ENCODE data around the gene ITPR3. TPM values are rescaled to one million over a fixed set of nuclear protein-coding genes. Genes with fewer than 3 reads are reported as not detected.

ITPR3 gene
- total and polyA plus RNA-seq, 2 of the 13 experiments (the other 11 are each of a cell fraction or from before 2014, with no cell fraction given) = 3.8 to 21.4 TPM

DNA sequence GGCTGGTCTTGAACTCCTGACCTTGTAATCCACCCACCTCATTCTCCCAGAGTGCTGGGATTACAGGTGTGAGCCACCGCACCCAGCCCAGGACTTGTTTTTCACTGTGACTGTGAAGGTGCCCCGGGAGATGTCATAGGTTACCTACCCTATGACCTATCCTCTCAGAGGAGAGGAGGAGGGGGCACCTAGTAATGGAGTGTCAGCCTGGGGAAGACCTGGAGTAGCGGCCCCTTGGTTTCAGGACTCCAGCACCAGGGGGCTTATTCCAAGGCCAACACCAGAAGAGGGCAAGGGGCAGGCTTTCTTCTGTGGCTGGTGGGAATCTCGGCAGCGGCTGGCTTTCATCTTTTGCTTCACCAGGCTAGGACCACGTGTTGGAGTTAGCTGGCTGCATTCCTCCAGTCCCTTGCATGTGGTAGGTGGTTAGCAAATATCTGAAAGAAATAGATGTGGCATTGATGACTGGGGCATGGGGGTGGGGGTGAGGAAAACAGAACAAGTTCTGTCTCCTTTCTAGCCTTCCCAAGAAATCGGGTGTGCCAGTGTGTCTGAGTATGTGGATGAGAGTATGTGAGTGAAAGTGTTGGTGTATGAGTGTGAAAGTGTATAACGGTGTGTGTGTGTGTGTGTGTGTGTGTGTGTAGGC, 7.9 kb upstream of the ITPR3 start (continued):
- TF ChIP-seq, protein P1, sequence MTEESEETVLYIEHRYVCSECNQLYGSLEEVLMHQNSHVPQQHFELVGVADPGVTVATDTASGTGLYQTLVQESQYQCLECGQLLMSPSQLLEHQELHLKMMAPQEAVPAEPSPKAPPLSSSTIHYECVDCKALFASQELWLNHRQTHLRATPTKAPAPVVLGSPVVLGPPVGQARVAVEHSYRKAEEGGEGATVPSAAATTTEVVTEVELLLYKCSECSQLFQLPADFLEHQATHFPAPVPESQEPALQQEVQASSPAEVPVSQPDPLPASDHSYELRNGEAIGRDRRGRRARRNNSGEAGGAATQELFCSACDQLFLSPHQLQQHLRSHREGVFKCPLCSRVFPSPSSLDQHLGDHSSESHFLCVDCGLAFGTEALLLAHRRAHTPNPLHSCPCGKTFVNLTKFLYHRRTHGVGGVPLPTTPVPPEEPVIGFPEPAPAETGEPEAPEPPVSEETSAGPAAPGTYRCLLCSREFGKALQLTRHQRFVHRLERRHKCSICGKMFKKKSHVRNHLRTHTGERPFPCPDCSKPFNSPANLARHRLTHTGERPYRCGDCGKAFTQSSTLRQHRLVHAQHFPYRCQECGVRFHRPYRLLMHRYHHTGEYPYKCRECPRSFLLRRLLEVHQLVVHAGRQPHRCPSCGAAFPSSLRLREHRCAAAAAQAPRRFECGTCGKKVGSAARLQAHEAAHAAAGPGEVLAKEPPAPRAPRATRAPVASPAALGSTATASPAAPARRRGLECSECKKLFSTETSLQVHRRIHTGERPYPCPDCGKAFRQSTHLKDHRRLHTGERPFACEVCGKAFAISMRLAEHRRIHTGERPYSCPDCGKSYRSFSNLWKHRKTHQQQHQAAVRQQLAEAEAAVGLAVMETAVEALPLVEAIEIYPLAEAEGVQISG (CRISPR knock-in tag; IDR thresholded peaks at IDR 0.05) = peak; percentile 45; the same call in 1 of the 2 replicates
- no peak for TF ChIP-seq NR3C1 (CRISPR knock-in tag; IDR thresholded peaks at IDR 0.05)
- TF ChIP-seq, protein P2, sequence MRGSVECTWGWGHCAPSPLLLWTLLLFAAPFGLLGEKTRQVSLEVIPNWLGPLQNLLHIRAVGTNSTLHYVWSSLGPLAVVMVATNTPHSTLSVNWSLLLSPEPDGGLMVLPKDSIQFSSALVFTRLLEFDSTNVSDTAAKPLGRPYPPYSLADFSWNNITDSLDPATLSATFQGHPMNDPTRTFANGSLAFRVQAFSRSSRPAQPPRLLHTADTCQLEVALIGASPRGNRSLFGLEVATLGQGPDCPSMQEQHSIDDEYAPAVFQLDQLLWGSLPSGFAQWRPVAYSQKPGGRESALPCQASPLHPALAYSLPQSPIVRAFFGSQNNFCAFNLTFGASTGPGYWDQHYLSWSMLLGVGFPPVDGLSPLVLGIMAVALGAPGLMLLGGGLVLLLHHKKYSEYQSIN (CRISPR knock-in tag; IDR thresholded peaks at IDR 0.05; ENCODE audit: borderline replicate concordance) = no peak
- TF ChIP-seq ZNF317 (CRISPR knock-in tag; IDR thresholded peaks at IDR 0.05) = no peak
- TF ChIP-seq, protein P3, sequence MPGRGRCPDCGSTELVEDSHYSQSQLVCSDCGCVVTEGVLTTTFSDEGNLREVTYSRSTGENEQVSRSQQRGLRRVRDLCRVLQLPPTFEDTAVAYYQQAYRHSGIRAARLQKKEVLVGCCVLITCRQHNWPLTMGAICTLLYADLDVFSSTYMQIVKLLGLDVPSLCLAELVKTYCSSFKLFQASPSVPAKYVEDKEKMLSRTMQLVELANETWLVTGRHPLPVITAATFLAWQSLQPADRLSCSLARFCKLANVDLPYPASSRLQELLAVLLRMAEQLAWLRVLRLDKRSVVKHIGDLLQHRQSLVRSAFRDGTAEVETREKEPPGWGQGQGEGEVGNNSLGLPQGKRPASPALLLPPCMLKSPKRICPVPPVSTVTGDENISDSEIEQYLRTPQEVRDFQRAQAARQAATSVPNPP (CRISPR knock-in tag; IDR thresholded peaks at IDR 0.05) = no peak
- TF ChIP-seq HNRNPUL1 (IDR thresholded peaks at IDR 0.05; ENCODE audit: low read depth, low read length) = no peak
- no peak for TF ChIP-seq MIXL1 (CRISPR knock-in tag; IDR thresholded peaks at IDR 0.05)
- TF ChIP-seq ARNT (IDR thresholded peaks at IDR 0.05) = no peak
- no peak for TF ChIP-seq MED13 (CRISPR knock-in tag; IDR thresholded peaks at IDR 0.05)
- no peak for TF ChIP-seq ZNF263 (CRISPR knock-in tag; IDR thresholded peaks at IDR 0.05)
- TF ChIP-seq, protein P4, sequence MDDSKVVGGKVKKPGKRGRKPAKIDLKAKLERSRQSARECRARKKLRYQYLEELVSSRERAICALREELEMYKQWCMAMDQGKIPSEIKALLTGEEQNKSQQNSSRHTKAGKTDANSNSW (CRISPR knock-in tag; IDR thresholded peaks at IDR 0.05; ENCODE audit: borderline replicate concordance) = no peak
- TF ChIP-seq, protein P5, sequence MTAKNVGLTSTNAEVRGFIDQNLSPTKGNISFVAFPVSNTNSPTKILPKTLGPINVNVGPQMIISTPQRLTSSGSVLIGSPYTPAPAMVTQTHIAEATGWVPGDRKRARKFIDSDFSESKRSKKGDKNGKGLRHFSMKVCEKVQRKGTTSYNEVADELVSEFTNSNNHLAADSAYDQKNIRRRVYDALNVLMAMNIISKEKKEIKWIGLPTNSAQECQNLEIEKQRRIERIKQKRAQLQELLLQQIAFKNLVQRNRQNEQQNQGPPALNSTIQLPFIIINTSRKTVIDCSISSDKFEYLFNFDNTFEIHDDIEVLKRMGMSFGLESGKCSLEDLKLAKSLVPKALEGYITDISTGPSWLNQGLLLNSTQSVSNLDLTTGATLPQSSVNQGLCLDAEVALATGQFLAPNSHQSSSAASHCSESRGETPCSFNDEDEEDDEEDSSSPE (CRISPR knock-in tag; IDR thresholded peaks at IDR 0.05) = 0 out of 2 replicates have a peak, but pooled peaks have one; percentile 54
- TF ChIP-seq IKZF4 (CRISPR knock-in tag; IDR thresholded peaks at IDR 0.05; ENCODE audit: borderline replicate concordance, low read depth, not compliant biosample characterization) = no peak
- TF ChIP-seq HNRNPH1 (optimal IDR thresholded peaks at IDR 0.05; ENCODE audit: low read depth, low read length) = no peak
- no peak for TF ChIP-seq ZNF816 (CRISPR knock-in tag; IDR thresholded peaks at IDR 0.05; ENCODE audit: borderline replicate concordance)
- TF ChIP-seq FOXK2 (IDR thresholded peaks at IDR 0.05) = no peak
- no peak for TF ChIP-seq SIX4 (CRISPR knock-in tag; IDR thresholded peaks at IDR 0.05)
- TF ChIP-seq, protein P6, sequence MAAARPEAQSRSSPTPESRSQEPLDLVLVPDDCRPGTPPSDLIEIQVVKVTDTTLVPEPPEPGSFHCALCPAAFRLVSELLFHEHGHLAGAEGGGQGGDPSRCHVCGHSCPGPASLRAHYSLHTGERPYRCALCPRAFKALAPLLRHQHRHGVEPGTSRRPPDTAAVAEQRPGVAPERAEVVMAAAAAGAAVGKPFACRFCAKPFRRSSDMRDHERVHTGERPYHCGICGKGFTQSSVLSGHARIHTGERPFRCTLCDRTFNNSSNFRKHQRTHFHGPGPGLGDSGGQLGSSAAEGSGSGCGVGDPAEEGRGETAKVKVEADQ (CRISPR knock-in tag; IDR thresholded peaks at IDR 0.05; ENCODE audit: borderline replicate concordance) = no peak
- TF ChIP-seq FOXC1 (CRISPR knock-in tag; IDR thresholded peaks at IDR 0.05; ENCODE audit: borderline replicate concordance) = no peak
- no peak for TF ChIP-seq ZNF564 (CRISPR knock-in tag; IDR thresholded peaks at IDR 0.05)
- no peak for TF ChIP-seq MAFF (IDR thresholded peaks at IDR 0.05; ENCODE audit: low read depth, low read length)
- peak; percentile 86 for TF ChIP-seq SALL1 (CRISPR knock-in tag; IDR thresholded peaks at IDR 0.05)
- no peak for TF ChIP-seq KDM1A (CRISPR knock-in tag; IDR thresholded peaks at IDR 0.05)

Measured in HepG2 (cell line).